HEK293T (cell line): ENCODE results near the gene KDM2A.

Source experiments
- FOXK2 ChIP-seq: fragments of 450-650 bp; IDR thresholded peaks from 2 replicates; pipeline ENCODE4 v1.6.1; 2016; ENCODE audit warnings: mild to moderate bottlenecking
- L3MBTL2 ChIP-seq: fragments of 450-650 bp; conservative IDR thresholded peaks from 2 replicates; pipeline ENCODE4 v1.6.1; 2016; ENCODE audit warnings: mild to moderate bottlenecking
- NFRKB ChIP-seq: fragments of 450-650 bp; IDR thresholded peaks from 2 replicates; pipeline ENCODE4 v1.6.1; 2016; ENCODE audit warnings: mild to moderate bottlenecking, moderate library complexity
- SP1 ChIP-seq: fragments of 450-650 bp; IDR thresholded peaks from 2 replicates; pipeline ENCODE4 v1.6.1; 2017
- SUZ12 ChIP-seq: fragments of 450-650 bp; IDR thresholded peaks from 2 replicates; pipeline ENCODE4 v1.6.1; 2016; ENCODE audit warnings: mild to moderate bottlenecking

DNA sequence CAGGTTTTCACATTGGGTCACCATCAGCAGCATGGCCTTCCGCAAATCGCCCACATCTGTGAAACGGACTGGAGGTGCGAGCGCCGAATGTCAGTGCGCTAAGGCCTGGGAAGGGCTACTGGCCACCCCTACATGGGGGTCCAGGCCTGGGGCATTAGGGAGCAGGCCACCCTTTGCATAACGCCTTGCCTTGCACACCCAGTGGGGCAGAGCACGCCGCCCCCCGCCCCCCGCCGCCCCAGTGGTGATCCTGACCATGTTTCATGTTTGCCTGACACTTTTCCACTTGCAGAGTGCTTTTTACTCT, 149.9 kb downstream of the KDM2A start:
- TF ChIP-seq FOXK2 (no peak), NFRKB (no peak), SUZ12 (no peak), SP1 (no peak), L3MBTL2 (no peak)
